Embryonic facial prominence (tissue), 1 donor: ENCODE measurements around the gene RPS6KA2.
"Not testable (repeated sequence)": the region's sequence is repeated elsewhere in the genome, so short reads cannot be mapped to it uniquely, and the experiment has no call there.

ENCODE experiments used
- DNase-seq: peaks from one replicate; pipeline ENCODE4 v3.0.0-alpha.2; 2016; ENCODE audit errors: extremely low spot score

The RPS6KA2 gene

DNA sequence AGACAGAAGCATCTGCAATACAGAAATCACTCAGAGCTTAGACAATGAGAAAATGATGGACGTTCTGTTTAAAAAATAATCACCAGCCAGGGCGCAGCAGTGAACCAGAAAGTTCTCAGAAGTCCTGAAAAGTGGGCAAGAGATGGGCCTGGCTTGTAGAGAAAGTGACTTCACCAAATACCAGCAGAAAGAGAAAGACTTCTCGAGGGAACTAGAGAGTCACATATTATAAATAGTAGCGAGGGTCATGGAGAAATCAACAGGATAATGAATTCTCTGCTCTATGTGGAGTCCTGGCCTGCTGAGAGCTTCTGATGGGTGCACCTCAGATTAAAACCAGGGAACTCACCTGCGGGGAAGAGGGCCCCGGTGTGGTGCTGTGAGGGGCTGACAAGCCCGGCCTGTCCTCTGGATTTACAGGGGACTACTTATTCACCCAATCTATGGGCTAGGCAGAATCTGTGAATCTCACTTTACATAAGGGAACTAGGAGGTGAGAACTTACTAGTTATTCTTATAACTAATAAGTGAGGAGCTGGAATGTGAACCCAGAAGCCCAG is 35.0 kb downstream of the RPS6KA2 start:
- no peak for DNase-seq

DNA sequence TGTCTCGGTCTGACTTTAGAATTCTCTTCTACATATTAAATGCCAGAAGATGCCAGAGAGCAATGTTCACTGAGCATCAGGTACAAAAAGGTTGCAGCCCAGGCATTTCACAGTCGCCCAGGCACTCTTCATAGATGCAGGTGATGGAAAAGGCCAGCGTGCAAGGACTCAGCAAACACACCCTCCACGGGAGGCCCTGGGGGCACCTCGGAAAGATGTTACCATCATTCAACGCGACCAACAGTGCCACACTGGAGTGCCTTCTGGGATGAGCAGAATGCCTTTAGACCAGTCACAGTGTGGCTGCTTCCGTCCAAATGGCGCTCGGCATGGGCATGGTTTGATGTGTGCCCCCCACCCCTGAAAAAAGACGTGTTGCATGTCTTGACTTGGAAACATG is 36.0 kb downstream of the RPS6KA2 start:
- DNase-seq, result no peak

DNA sequence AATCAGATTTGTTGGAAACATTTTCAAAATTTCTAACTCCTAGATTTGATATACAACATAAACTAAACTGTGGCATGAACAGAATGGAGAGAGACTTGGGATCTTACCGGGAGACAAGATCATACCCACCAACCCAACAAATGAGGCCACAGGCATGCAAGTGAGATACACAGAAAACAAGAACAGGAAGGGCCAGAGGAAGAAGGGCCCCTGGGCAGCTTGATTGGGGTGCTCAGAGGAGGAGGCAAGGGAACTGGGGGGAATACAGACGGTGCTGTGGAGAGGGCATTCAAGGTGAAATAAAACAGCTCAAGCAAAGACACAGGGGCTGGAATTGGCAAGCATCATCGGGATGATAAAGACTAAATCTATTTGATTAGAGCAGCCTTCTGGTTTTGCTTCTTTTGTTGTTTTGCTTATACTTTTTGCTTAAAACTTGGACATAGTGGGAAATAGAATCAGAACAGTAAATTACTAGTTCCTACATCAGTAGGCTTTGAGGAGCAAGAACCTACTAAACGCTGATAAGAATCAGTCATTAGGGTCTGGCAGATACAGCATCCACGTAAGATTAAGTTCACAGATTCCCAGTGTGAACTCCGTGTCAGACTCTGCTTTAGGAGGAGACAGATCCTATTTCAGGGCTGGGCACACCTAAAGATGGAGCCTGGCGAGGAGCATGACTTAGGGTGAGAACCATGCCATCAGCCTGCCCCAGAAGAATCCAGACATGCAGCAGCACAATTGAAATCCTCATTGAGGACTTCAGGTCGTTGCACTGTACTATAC is 37.1 kb downstream of the RPS6KA2 start:
- DNase-seq, result no peak

DNA sequence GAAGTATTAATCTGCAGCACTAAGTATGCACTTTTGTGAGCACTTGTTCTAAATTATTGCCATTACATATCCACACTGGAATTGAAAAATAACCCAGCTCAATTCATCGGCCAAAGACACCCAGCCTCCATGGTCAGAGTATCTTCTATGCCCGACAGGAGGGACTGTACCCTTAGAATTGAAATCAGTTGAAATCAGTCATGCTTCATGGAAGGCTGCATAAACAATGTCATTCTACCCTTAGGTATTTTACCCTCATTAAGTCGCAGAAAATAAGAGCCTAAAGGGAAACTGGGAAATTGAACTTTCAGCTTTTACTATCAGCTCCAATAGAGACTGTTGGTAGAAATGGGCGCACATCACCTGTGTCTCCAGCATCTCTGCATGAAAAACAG is 37.7 kb downstream of the RPS6KA2 start:
- DNase-seq, result no peak

DNA sequence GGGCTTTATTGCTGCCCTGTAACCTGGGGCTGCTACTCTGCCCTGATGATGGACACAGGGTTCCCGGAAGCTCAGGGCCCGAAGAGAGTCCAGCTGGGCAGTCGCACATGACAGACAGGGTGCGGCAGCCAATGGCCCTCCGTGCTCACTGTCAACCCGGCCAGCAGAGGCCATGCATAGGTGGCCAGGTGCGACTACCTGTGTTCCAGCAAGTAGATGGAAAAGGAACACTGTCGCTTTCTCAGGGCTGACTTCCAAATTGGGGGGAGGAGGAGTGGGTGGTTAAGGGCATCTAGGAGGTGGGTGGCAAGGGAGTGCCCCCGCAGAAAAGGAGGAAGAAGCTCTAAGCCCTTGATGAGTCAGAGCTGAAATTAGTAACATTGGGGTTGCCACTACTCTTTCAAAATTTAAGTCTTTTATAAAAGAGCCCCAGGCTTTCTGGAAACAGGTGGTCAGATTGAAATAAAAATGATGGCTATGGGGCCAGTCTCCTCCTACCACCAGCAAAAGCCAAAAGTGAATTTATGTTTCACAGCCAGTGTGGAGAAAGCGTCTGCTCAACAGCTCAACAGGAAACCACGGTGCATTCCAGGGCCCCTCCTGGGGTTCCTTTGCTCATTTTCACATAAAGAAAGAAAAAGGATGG is 38.2 kb downstream of the RPS6KA2 start:
- no peak for DNase-seq

DNA sequence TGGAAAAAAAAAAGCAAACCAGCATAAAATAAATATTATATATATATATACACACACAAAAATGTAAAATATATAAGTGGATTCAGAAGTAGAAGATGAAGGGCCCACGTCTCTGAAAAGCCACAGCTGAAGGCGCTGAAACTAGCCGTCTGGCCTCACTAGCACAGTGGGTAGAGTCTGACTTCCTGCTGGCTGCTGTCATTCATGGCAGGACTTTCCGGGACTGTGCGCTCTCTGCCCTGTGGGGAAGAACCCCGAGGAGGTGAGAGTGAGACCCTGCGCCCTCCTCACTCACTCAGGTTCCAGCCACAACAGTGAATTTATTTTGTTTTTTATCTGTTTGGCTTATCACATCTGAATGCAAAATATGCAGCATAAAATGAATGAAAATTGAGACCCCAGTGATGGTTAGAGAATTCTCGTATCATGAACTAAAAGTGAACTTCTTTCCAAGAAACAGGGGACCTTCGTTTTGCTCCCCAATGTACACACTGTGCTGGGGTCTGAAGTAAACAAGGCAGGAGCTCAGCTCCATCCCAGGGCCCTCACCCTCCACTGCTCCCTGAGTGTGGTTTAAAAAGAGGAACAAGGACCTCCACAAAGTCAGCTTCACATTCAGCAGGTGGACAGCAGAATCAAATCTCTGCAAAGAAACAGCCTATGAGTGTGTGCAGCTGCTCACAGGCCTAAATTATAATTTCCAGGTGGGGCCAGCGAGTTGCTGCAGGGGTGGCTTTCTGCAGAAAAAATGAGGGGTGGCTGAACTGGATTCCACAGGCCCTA is 39.2 kb downstream of the RPS6KA2 start:
- DNase-seq, result no peak

DNA sequence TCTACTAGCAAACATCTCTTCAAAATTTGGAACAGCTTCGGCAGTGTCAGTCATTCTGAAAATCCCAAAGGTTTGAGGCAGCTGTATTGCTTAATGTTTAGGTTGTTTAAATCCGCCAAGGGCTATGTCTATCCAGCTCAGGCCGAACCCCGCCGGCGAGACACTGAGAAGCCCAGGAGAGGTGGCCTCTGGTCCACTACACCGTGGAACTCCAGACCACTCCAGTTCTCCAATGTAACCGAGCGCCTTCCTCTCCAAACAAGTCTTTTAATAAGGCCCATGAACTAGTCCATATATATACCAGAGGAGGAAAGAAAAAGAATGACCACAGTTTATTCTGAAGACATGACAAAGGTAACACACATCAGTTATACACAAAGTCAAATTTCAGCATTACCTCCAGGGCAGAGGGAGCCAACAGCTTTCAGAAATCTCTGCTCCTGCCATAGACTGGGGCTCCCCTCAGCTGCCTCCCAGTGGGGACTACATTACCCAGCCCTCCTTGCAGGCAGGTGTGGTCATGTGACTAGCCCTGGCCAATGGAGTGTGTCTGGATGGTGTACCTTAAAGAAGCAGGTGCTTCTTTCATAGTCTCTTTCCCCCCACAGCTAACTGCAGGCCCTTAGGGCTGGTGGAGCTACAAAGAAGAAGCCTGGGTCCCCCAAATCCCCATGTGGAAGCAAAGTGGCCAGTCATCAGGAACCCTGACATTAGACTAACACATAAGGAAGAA is 40.5 kb downstream of the RPS6KA2 start, which contains the start of gene RAMACL:
Gene RAMACL, minus strand, starts transcription at position 255 of the 733 bp plus-strand sequence. Its CDS starts 201 bp downstream, at position 54.
- no peak for DNase-seq

DNA sequence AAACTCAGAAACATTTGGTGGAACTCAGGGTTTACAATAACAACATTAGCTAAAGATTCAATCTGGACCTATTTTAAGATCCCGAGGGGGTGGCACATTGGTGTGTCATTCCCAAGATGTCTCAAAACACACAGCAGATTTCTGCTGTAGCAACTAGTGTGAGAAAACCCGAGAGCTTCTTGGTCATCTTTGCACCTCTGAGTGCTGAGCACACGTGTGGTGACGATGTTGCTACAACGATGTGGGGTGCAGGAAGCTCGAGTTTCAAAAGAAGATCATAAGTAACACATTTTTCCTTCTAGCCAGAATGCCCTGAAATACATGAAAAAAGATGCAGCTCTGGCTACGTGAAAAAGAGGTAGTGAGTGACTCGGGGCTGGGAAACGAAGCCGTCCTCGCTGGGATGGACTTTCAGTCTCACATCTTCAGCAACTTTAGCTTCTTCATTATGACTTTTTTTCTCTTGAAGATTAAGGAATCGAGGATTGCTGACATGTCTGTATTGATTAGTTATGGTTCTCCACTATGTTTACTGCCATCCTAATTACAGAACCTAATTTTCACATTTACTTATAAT is 42.1 kb downstream of the RPS6KA2 start:
- DNase-seq, result no peak

DNA sequence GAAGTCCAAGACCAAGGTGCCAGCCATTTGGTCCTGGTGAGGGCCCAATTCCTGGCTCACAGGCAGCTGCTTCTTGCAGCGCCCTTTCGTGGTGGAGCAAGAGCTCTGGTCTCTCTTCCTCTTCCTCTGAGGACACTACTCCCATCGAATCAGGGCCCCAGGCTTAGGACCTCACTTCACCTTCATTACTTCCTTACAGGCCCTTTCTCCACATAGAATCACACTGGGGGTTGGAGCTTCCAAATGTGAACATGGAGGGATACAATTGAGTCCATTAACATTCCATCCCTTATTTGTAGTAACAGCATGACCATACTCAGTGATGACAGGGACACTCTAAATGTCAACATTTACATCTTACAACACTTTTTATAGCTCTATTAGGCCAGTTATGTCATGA is 42.9 kb downstream of the RPS6KA2 start:
- DNase-seq, result no peak

DNA sequence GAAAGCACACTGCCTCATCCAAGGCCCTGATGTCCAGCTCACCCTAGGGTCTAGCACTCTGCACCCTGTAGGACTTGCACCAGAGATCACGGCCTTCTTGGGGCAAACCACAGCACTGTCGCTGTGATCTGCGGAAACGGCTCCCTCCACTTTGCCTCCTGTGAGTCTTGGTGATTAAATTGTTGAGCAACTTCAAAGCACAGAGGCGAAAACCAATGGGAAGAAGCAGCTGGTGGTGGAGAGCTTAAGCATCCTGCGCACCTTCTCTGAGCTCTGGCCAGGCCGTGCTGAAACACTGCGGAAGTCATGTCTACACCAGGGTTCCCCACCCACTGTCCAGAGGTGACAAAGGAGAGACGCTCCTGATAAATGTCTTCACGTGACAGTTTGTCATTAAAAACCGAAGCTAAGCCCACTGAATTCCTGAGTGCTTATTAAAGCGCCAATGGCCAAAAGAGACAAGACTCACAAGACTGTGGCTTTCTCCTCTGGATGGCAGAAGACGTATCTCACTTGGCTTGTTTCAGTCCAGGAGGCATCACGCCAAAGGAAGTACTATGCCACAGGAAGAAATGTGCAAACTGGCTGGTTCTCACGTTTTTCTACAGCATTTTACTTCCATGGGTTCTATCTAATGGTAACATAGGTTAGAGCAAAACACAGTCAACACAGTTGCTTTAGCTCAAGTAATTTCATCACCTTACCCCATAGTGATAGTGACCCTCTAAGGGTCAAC is 43.7 kb downstream of the RPS6KA2 start:
- DNase-seq, result no peak

DNA sequence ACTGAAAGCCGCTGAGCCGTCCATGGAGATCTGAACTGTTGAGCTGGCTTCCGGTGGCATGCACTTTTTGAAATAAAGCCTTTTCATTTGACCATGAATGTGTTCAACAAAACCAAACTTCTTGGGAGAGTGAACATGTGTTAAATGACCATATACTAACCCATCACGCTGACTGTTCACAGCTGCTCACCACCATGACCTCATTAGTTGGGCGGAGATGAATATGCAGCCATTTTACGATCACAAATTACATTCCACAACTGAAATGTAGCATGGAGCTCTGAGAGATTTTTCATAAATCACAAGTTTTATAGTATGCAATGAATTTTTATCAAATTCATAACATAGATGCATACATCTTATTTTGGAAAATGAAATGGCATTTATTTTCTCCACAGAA is 44.8 kb downstream of the RPS6KA2 start:
- DNase-seq, result no peak

DNA sequence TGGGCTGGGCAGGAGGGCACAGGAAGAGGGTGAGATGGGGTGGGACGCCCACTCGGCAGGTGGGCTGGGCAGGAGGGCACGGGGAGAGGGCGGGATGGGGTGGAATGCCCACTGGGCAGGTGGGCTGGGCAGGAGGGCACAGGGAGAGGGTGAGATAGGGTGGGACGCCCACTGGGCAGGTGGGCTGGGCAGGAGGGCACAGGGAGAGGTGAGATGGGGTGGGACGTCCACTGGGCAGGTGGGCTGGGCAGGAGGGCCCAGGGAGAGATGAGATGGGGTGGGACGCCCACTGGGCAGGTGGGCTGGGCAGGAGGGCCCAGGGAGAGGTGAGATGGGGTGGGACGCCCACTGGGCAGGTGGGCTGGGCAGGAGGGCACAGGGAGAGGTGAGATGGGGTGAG is 45.2 kb downstream of the RPS6KA2 start:
- not testable (repeated sequence) for DNase-seq

DNA sequence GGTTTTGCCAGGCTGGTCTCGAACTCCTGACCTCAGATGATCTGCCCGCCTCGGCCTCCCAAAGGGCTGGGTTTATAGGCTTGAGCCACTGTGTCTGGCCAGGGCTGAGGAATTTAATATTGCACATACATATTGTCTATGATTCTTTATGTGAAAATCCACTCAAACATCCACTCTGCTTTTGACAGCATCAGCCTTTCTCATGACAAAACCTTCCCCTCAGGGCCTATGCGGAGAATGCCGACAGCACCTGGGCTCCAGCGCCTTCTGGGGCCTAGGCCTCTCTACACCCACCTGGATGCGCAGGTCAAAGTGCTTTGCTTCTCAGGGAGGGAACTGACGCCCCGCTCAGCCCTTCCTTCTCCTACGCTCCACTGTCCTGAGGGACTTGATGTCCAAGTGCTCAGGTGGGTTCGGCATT is 46.0 kb downstream of the RPS6KA2 start:
- no peak for DNase-seq

DNA sequence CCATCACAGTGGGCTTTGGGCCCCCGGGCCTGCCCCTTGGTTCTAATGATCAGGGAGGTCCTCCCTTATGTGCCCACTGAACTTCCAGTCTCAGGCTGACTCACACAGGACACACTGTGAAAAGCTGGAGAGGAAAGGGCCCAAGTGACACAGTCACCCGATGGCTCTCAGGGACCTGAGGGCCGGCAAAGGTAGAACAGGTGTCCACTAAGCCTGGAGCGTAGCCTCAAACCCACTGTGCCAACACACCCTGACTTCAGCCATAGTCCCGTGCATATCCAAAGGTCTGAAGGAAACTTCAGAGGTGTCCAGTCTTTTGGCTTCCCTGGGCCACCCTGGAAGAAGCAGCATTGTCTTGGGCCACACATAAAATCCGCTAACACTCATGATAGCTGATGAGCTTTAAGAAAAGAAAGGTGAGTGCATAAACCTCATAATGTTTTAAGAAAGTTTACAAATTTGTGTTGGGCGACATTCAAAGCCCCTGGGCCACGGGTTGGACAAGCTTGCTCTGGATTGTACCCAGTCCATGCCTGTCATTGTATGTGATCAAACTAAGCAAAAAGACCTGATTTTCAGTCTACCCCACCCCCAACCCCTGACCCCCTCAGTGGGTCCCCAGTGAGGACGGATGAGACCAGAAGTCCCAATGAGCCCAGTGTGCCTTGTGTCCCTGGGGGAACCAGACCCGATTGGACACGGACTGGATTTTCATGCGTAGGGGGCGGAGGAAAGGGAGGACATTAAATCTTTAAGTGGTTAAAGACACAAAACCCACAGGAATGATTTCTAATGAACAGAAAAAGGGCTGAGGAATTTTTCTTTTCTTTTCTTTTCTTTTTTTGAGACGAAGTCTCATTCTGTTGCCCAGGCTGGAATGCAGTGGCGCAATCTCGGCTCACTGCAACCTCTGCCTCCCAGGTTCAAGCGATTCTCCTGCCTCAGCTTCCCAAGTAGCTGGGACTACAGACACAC is 46.7 kb downstream of the RPS6KA2 start:
- DNase-seq, result no peak

DNA sequence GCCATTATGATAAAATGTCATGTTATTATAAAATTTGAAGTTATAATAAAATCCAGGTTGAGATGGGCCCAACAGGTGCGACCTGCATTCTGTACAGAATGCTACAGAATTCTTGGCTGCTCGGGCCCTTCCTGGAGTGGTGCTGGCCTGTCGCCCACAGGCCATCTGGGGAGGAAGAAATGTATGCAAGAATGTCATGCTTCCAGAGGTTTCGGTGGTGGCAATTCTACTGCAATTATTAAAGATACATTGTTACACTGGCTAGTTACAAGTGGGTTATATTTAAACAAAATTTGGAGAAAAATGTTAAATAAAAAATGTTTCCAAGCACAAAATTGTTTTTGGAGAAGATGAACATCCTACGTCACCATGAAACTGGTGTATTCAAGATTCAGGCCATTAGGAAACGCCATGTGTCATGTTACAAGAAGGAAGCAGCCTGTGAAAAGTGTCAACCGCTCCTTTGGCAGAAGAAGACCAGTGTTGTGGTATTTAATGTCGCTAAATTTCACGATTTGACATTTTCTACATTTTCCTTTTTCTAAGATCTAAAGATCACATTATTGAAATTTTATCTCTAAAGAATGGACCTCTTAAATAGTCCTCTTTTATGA is 47.7 kb downstream of the RPS6KA2 start:
- DNase-seq, result no peak

DNA sequence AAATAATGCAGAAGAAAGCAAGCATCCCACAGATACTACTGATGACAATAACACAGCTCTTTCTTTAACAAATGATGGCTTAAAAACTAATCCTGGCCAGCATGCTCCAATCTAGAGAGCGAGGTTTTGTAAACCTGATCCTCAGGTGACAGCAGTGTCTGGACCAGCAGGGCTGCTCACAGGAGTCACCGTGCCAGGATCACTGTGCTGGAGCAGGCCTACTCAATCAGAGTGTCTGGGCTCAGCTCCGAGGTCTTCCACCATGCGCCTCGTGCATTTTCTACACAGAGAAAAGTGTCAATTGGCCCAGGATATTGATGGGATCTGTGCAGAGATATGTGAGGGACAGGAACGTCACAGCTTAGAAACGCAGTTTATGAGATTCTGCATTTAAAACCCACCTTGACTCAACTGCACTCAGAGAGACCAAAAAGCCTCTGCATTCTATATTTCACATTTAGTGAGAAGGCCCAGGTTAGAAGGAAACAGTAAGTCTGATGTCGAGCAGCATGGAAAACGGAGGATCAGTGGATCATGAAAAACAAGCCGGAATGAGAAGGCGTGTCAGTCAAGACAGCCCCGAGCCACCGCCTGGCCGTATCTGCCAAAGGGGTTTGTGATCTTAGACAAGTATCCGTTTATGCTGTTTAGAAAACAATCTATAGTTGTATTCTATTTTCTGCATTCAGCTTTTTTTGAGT is 48.4 kb downstream of the RPS6KA2 start:
- no peak for DNase-seq

DNA sequence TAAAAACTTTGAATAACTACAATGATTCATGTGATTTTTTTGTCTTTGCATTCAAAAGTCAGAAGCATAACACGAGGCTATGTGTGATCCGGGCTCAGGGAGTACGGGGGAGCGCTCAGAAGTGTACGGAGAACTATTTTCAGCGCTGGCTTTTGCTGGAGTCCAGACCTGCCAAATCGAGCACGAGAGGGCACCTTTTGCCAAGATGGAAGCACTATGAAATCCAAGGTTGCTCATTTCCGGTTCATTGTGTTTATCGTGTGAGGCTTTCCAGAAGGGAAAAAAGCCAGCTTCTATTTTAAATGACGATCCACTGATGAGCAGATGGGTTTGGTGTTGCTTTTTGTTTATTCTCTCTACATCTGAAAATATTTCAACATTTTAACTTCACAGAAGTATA is 51.8 kb downstream of the RPS6KA2 start:
- no peak for DNase-seq

DNA sequence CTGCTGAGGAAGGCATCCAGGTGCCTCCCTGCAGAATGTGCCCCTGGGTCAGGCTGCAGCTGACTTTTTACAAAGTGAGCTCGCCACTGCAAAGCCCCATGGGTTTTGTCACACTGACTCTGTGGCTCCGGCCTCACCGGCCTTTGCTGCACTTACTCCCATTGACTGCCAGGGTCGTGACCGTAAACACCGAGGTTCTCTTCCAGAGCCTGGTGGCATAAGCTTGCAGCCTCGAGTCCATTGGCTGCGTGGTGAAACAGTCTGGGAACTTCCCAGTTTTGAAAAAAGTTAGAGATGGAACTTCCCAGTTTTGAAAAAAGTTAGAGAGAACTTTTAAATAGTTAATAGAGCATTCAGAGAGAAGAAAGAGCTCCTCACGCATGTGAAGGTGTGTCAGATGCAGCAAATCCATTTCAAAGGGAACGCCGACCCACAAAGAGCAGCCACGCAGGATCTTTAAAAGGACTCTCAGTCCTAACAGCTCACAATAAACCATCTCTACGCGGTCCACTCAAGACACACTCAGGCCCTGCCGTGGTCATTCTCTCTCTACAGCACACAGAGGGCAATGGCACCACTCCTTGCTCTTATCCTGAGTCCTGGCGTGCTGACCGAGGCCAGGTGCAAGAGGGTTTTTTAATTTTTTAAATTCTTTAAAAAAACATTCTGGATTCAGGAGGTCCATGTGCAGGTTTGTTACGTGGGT is 53.4 kb downstream of the RPS6KA2 start:
- no peak for DNase-seq
